Activated CD4-positive, alpha-beta memory T cell treated with anti-CD3 and anti-CD28 coated beads for 36 hours (primary cell): ENCODE data around the gene RTN3. TPM values are rescaled to one million over a fixed set of nuclear protein-coding genes. Genes with fewer than 3 reads are reported as not detected.

Experiments used
- CTCF ChIA-PET: fragments of 350-600 bp; sonication (Branson Sonifier 250); formaldehyde crosslinking; loops from one replicate; lab custom pipeline; 2021; ENCODE audit warnings: antibody characterized with exemption, inconsistent platforms; lab: Charles Lee
- POLR2A ChIA-PET: fragments of 350-600 bp; sonication (Branson Sonifier 250); formaldehyde crosslinking; loops from one replicate; lab custom pipeline; 2021; ENCODE audit warnings: antibody characterized with exemption; lab: Charles Lee
- DNase-seq: peaks from one replicate; pipeline ENCODE4 v3.0.0-alpha.2; 2020
- H3K27ac Mint-ChIP-seq: one replicate; pipeline ENCODE4 v1.8.0; 2021; ENCODE audit warnings: mixed read lengths
- H3K27me3 Mint-ChIP-seq: one replicate; pipeline ENCODE4 v1.8.0; 2021; ENCODE audit warnings: mixed read lengths
- H3K36me3 Mint-ChIP-seq: one replicate; pipeline ENCODE4 v1.8.0; 2021; ENCODE audit warnings: mixed read lengths
- H3K4me1 Mint-ChIP-seq: one replicate; pipeline ENCODE4 v1.8.0; 2021; ENCODE audit warnings: low read depth, mixed read lengths
- H3K4me3 Mint-ChIP-seq: one replicate; pipeline ENCODE4 v1.8.0; 2021; ENCODE audit warnings: mild to moderate bottlenecking, mixed read lengths
- H3K9me3 Mint-ChIP-seq: one replicate; pipeline ENCODE4 v1.8.0; 2021; ENCODE audit warnings: mixed read lengths
- intact Hi-C: fragments of 100-400 bp; cut with micrococcal nuclease; formaldehyde crosslinking; loops from one replicate; pipeline ENCODE4 v1.15.1; 2023
- total RNA-seq, 2 experiments: library from RNA; stranded (reverse); gene quantifications; one replicate each; pipeline ENCODE4 v1.2.3, GENCODE V29; 2021

Gene RTN3
- total RNA-seq, 2 experiments from 2014 or later, result 54.4 to 58.4 TPM

DNA sequence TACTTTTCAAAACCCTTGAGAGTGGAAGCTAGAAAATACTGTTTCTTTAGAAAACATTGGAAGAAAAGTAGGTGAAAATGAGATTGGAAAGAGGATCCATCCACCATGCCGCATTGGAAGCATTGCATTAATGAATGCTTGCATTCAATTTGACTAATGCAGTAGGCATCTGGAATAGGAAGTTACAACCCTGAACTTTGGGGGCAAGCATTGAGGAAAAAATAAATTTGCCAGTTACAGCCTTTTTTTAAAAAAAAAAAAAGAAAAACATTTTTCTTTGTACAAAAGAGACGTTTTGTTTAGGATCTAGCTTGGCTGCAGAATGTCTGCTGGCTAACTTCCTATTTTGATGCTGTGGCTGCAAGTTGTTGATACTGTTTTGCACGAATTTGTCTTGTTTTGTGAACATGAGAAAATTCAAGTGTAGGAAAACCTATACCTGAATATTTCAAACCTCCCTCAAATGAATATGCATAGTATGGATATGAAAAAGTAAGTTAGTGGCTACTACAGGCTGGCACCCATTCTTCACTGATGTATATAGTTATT is 28.1 kb downstream of the RTN3 start:
- H3K4me1 Mint-ChIP-seq, result no peaks in the 10 kb centered on the region
- intact Hi-C loops, result no loop called here
- CTCF ChIA-PET, result no interaction called here

DNA sequence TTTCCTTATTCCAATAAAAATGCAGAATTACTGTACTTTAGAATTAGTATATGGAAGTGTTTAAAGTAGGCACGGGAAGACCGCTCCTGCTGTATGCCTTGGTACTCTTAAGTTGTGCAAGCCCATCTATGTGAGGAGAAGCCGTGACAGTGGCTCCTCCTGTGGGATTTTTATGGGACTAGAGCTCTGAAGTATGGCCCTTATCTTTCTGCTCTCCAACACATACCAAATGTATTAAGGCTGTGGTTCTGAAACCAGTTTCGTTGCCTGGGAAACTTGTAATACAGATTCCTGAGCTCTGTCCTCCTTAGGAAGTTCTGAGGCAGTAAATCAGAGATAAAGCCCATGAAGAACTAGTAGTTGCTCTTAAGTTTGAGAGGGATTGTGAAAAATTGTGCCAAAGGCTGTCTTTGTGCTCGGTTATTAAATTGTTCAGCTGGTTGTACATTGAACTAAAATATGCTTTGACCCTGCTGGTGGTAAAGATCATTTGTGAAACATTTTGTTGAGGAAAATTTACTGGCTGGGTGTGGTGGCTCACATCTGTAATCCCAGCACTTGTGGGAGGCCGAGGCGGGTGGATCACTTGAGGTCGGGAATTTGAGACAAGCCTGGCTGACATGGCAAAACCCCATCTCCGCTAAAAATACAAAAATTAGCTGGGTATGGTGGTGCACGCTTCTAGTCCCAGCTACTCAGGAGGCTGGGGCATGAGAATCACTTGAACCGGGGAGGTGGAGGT is 29.3 kb downstream of the RTN3 start:
- ChIA-PET CTCF (interaction anchor here (0.7 kb wide), 1 partner anchor 306 kb away, joined by 3 read pairs; no protein-coding TSS in a partner anchor), POLR2A (no interaction called here)
- Mint-ChIP-seq H3K4me3 (no peak overlapping the region), H3K9me3 (no peaks in the 10 kb centered on the region), H3K27ac (no peak overlapping the region), H3K36me3 (peaks cover 1% of the 10 kb centered on the region), H3K4me1 (no peaks in the 10 kb centered on the region), H3K27me3 (no peaks in the 10 kb centered on the region)
- no peak for DNase-seq
- intact Hi-C loops, result no loop called here

More for the DNA sequence above, 28.1 kb downstream of the RTN3 start:
- Mint-ChIP-seq H3K27me3 (no peaks in the 10 kb centered on the region), H3K36me3 (peaks cover 1% of the 10 kb centered on the region), H3K27ac (no peak overlapping the region), H3K9me3 (no peaks in the 10 kb centered on the region), H3K4me3 (no peak overlapping the region)
- POLR2A ChIA-PET, result no interaction called here
- no peak for DNase-seq

DNA sequence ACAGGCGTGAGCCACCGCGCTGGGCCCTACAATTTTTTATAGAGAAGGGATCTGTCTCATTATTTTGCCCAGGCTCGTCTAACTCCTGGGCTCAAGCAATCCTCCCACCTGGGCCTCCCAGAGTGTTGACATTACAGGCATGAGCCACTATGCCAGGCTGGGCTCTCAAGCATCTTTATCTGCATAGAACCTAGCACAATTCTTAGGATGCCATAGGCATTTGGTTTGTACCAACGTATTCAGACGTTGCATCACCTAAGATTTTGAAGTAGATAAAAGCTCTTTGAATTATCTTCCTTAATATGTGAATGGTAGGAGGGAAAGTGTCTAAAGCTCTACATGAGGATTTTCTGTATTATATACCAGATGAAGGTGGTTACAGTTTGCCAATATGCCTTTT is 30.5 kb downstream of the RTN3 start:
- CTCF ChIA-PET, result no interaction called here
- Mint-ChIP-seq H3K36me3 (peaks cover 1% of the 10 kb centered on the region), H3K4me3 (no peak overlapping the region), H3K27me3 (no peaks in the 10 kb centered on the region), H3K27ac (no peak overlapping the region), H3K4me1 (no peaks in the 10 kb centered on the region), H3K9me3 (no peaks in the 10 kb centered on the region)
- POLR2A ChIA-PET, result no interaction called here
- intact Hi-C loops, result no loop called here
- no peak for DNase-seq

DNA sequence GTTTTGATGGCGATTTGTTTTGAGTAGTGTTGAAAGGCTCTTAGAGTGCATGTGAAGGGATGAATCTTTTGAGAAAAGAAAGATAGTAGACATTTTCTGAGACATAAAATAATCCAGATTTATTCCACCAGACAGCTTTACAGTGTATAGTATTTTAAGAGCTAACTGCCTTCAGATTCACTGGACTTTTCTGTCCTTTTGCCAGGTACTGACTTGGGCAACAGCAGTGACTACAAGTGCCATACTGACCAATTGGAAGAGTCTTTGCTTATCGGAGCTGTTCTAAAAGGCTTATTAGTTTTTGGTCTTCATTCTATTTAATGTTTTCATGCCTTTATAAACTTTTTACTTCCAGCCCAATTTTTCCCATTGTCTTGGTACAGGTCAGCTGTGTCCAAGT is 32.5 kb downstream of the RTN3 start:
- no peak for DNase-seq
- no peak overlapping the region for H3K4me3 Mint-ChIP-seq
- H3K27ac Mint-ChIP-seq, result no peak overlapping the region
- intact Hi-C loops, result no loop called here
- CTCF ChIA-PET, result no interaction called here
- POLR2A ChIA-PET, result no interaction called here
- H3K27me3 Mint-ChIP-seq, result no peaks in the 10 kb centered on the region
- H3K36me3 Mint-ChIP-seq, result peaks cover 3% of the 10 kb centered on the region
- H3K4me1 Mint-ChIP-seq, result peaks cover 2% of the 10 kb centered on the region
- H3K9me3 Mint-ChIP-seq, result no peaks in the 10 kb centered on the region

DNA sequence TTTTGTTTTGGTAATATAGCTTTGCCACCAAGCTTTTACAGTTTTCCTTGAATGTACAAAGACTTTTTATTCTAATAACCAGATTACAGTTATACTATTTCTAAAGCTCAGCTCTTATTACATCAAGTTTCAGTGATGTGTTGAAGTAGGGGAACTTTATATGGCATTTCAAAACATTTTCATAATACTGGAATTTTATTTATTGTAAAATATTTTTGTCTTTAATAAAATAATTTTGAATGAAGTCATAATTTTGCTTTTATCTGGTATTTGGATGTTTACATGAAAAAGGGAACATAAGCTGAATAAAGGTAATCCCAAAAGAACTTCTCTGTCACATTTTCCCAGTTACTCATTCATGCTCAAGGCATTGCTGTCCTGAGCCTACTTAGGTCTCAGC is 34.7 kb downstream of the RTN3 start:
- no peaks in the 10 kb centered on the region for H3K27me3 Mint-ChIP-seq
- H3K36me3 Mint-ChIP-seq, result peaks cover 3% of the 10 kb centered on the region
- CTCF ChIA-PET, result interaction anchor here (1.6 to 3.7 kb wide), 2 partner anchors 23 to 77 kb away, joined by 5 to 14 read pairs; no protein-coding TSS in a partner anchor
- intact Hi-C loops, result no loop called here
- H3K27ac Mint-ChIP-seq, result no peak overlapping the region
- H3K4me3 Mint-ChIP-seq, result no peak overlapping the region
- peaks cover 6% of the 10 kb centered on the region for H3K4me1 Mint-ChIP-seq
- no peak for DNase-seq
- POLR2A ChIA-PET, result no interaction called here
- no peaks in the 10 kb centered on the region for H3K9me3 Mint-ChIP-seq

DNA sequence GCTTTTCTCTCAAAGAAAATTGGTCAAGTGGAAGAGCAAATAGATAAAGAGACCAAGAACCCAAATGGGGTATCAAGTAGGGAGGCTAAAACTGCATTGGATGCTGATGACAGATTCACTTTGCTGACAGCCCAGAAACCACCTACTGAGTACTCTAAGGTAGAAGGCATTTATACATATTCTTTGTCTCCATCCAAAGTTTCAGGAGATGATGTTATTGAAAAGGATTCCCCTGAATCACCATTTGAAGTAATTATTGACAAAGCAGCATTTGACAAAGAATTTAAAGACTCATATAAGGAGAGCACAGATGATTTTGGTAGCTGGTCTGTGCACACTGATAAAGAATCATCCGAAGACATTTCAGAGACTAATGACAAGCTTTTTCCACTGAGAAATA is 37.7 kb downstream of the RTN3 start:
- no peak for DNase-seq
- no peaks in the 10 kb centered on the region for H3K27me3 Mint-ChIP-seq
- peaks cover 6% of the 10 kb centered on the region for H3K4me1 Mint-ChIP-seq
- POLR2A ChIA-PET, result no interaction called here
- H3K4me3 Mint-ChIP-seq, result no peak overlapping the region
- H3K27ac Mint-ChIP-seq, result no peak overlapping the region
- H3K9me3 Mint-ChIP-seq, result no peaks in the 10 kb centered on the region
- peaks cover 3% of the 10 kb centered on the region for H3K36me3 Mint-ChIP-seq
- CTCF ChIA-PET, result no interaction called here
- intact Hi-C loops, result no loop called here

DNA sequence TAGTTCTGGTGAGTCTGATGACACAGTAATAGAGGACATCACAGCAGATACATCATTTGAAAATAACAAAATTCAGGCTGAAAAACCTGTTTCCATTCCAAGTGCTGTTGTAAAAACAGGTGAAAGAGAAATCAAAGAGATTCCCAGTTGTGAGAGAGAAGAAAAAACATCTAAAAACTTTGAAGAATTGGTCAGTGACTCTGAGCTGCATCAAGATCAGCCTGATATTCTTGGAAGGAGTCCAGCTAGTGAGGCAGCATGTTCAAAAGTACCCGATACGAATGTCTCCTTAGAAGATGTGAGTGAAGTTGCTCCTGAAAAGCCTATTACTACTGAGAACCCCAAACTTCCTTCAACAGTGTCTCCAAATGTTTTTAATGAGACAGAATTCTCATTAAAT is 38.7 kb downstream of the RTN3 start:
- POLR2A ChIA-PET, result no interaction called here
- Mint-ChIP-seq H3K4me1 (peaks cover 6% of the 10 kb centered on the region), H3K27me3 (no peaks in the 10 kb centered on the region), H3K27ac (no peak overlapping the region), H3K4me3 (no peak overlapping the region), H3K9me3 (no peaks in the 10 kb centered on the region), H3K36me3 (peaks cover 3% of the 10 kb centered on the region)
- intact Hi-C loops, result no loop called here
- CTCF ChIA-PET, result no interaction called here
- no peak for DNase-seq

DNA sequence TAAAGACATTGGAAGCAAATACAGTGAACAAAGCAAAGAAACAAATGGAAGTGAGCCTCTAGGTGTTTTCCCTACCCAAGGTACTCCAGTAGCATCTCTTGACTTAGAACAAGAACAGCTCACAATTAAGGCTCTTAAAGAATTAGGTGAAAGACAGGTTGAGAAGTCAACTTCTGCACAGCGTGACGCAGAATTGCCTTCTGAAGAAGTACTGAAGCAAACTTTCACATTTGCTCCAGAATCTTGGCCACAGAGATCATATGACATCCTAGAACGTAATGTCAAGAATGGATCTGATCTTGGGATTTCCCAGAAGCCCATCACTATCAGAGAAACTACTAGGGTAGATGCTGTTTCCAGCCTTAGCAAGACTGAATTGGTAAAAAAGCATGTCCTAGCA is 39.3 kb downstream of the RTN3 start:
- no peak overlapping the region for H3K4me3 Mint-ChIP-seq
- H3K36me3 Mint-ChIP-seq, result peaks cover 3% of the 10 kb centered on the region
- H3K27ac Mint-ChIP-seq, result no peak overlapping the region
- CTCF ChIA-PET, result no interaction called here
- H3K4me1 Mint-ChIP-seq, result peaks cover 6% of the 10 kb centered on the region
- DNase-seq, result no peak
- POLR2A ChIA-PET, result no interaction called here
- no peaks in the 10 kb centered on the region for H3K27me3 Mint-ChIP-seq
- intact Hi-C loops, result no loop called here
- H3K9me3 Mint-ChIP-seq, result no peaks in the 10 kb centered on the region

DNA sequence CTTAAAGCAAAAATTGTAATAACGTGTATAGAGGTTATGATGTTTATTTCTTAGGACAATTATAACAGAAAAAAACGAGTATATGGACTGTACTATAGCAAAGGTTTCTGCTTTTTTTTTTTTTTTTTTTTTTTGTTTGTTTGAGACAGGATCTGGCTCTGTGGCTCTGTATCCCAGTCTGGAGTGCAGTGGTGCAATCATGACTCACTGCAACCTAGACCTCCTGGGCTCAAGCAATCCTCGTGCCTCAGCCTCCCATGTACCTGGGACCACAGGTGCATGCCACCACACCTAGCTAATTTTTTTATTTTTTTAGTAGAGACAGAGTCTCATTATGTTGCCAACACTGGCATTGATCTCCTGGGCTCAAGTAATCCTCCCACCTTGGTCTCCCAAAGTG is 48.0 kb downstream of the RTN3 start:
- Mint-ChIP-seq H3K27me3 (no peaks in the 10 kb centered on the region), H3K27ac (no peak overlapping the region), H3K36me3 (no peaks in the 10 kb centered on the region), H3K4me3 (no peak overlapping the region), H3K9me3 (no peaks in the 10 kb centered on the region), H3K4me1 (no peaks in the 10 kb centered on the region)
- POLR2A ChIA-PET, result no interaction called here
- CTCF ChIA-PET, result no interaction called here
- DNase-seq, result no peak
- intact Hi-C loops, result no loop called here

DNA sequence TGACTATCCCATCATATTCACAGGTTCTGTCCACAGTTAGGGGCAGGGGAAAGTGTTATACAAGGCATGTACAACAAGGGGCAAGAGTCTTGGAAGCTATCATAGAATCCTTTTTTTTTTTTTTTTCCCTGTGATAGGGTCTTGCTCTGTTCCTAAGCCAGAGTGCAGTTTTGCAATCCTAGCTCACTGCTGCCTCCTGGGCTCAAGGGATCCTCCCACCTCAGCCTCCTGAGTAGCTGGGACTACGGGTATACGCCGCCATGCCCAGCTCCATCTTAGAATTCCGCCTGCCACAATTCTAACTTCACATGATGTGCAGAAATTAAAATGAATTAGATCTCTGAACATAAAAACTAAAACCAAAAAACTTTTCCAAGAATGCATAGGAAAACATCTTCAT is 55.6 kb downstream of the RTN3 start:
- no peaks in the 10 kb centered on the region for H3K36me3 Mint-ChIP-seq
- peaks cover 2% of the 10 kb centered on the region for H3K4me1 Mint-ChIP-seq
- intact Hi-C loops, result loop anchor here (5.0 kb wide), 1 partner anchor 260 kb away; no protein-coding TSS in a partner anchor
- CTCF ChIA-PET, result interaction anchor here (1.4 to 2.7 kb wide), 4 partner anchors 68 to 257 kb away, joined by 3 to 12 read pairs (median 6); no protein-coding TSS in a partner anchor
- H3K9me3 Mint-ChIP-seq, result no peaks in the 10 kb centered on the region
- no peak overlapping the region for H3K4me3 Mint-ChIP-seq
- no peak for DNase-seq
- POLR2A ChIA-PET, result interaction anchor here (0.6 kb wide), 1 partner anchor 127 kb away, joined by 3 read pairs; no protein-coding TSS in a partner anchor
- no peaks in the 10 kb centered on the region for H3K27me3 Mint-ChIP-seq
- H3K27ac Mint-ChIP-seq, result no peak overlapping the region

DNA sequence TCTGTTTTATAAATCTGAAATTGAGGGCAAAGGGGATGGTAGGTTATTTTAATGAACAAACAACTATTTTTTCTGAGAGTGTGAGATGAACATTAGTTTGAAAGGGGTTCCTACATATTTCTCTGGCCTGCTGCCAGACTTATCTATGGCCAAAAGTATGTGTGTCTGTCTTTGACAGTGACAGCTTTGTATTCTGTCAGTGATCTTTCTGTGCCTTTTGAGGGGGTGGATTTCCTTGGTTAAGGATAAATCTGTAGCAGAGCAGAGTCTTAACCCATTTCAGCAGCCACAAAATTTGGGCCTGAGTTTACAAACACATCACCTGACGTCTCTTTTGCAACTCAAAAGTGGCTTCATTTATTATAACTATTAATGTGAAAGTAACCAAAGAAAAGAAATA is 56.4 kb downstream of the RTN3 start:
- Mint-ChIP-seq H3K27me3 (no peaks in the 10 kb centered on the region), H3K27ac (no peak overlapping the region), H3K36me3 (no peaks in the 10 kb centered on the region), H3K9me3 (no peaks in the 10 kb centered on the region), H3K4me3 (no peak overlapping the region), H3K4me1 (peaks cover 2% of the 10 kb centered on the region)
- intact Hi-C loops, result loop anchor here (2.0 to 5.0 kb wide), 2 partner anchors 99 to 260 kb away; no protein-coding TSS in a partner anchor
- no peak for DNase-seq
- POLR2A ChIA-PET, result no interaction called here
- CTCF ChIA-PET, result interaction anchor here (0.6 to 3.0 kb wide), 19 partner anchors 9 to 259 kb away, joined by 3 to 34 read pairs (median 5); partner anchors contain the start of genes ATL3 and RTN3

DNA sequence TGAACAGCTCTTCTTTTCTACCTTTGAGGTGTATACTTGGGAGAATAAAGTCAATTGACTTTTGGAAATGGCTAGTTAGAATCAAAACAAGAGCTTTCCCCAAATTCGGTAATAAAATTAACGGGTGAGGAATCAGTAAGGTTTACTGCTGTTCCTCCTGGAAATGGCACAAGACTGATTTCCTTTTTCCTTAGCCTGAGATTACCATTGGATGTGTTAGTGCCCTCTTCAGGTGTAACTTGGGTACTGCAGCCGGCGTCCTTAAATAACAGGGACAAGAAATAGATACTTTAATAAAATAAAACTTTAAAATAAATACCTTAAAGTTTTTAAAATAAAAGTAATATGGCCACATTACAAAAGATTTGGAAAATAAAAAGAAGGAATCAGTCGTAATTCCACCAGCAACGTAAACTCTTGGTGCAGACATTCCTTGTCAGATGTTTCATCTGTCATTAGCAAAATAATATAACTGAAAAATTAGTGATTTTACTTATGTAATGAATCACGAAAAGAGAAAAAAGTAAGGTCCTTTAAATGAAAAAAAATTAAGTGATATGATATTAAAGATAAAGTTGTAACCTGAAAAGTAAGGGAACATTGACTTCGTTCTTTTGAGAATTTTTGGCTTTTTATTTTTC is 57.5 kb downstream of the RTN3 start:
- ChIA-PET CTCF (interaction anchor here (0.5 to 3.0 kb wide), 38 partner anchors 8 to 410 kb away, joined by 3 to 34 read pairs (median 4); partner anchors contain the start of genes ATL3 and RTN3), POLR2A (interaction anchor here (1.1 kb wide), 1 partner anchor 68 kb away, joined by 3 read pairs; no protein-coding TSS in a partner anchor)
- peak; percentile 73 for DNase-seq
- Mint-ChIP-seq H3K4me3 (no peak overlapping the region), H3K27me3 (no peaks in the 10 kb centered on the region), H3K27ac (no peak overlapping the region), H3K36me3 (no peaks in the 10 kb centered on the region), H3K9me3 (no peaks in the 10 kb centered on the region), H3K4me1 (peaks cover 2% of the 10 kb centered on the region)
- intact Hi-C loops, result loop anchor here (2.0 to 5.0 kb wide), 2 partner anchors 100 to 262 kb away; no protein-coding TSS in a partner anchor
